ENCODE data around the gene OR51G2.

GRCh38 chr11:4865855-4866254, 53.3 kb downstream of the OR51G2 start:
- TF ChIP-seq YY1 (IDR thresholded peaks at IDR 0.05; ENCODE audit: extremely low read depth, insufficient replicate concordance, low read depth, low read length): no peak
- TF ChIP-seq POLR2AphosphoS5 (IDR thresholded peaks at IDR 0.05; ENCODE audit: low read depth, low read length): no peak
